Left lung (tissue), 10 donors: ENCODE data around the gene RNF6. TPM values are rescaled to one million over a fixed set of nuclear protein-coding genes. Genes with fewer than 3 reads are reported as not detected.
"Not testable (repeated sequence)": the region's sequence is repeated elsewhere in the genome, so short reads cannot be mapped to it uniquely, and the experiment has no call there.

ENCODE experiments used
- ATAC-seq: fragments of 200-7000 bp; cut with Tn5 transposase; one replicate; pipeline ENCODE4 v1.9.1; 2020; ENCODE audit warnings: moderate library complexity
- DNase-seq, 4 donors: peaks; one replicate each; pipeline ENCODE4 v3.0.0-alpha.2; 2013 to 2020
- H3K27ac ChIP-seq, 2 donors: fragments of 200-600 bp; sonication (generic) in 1 of 2; one replicate each; pipeline versions ENCODE4 v1.5.0 to v1.8.0; 2020 to 2021
- H3K27me3 ChIP-seq, 2 donors: fragments of 200-600 bp; sonication (generic) in 1 of 2; one replicate each; pipeline versions ENCODE4 v1.5.0 to v1.8.0; 2020 to 2021
- H3K36me3 ChIP-seq, 2 donors: fragments of 200-600 bp; sonication (generic) in 1 of 2; one replicate each; pipeline versions ENCODE4 v1.5.0 to v1.8.0; 2020 to 2021
- H3K4me1 ChIP-seq, 2 donors: fragments of 200-600 bp; one replicate each; pipeline ENCODE4 v1.8.0; 2021
- H3K4me3 ChIP-seq, 2 donors: fragments of 200-600 bp; sonication (generic) in 1 of 2; one replicate each; pipeline versions ENCODE4 v1.5.0 to v1.8.0; 2020 to 2021; ENCODE audit warnings: mild to moderate bottlenecking in 1 of 2
- H3K9me3 ChIP-seq, 2 donors: fragments of 200-600 bp; sonication (generic) in 1 of 2; one replicate each; pipeline versions ENCODE4 v1.5.0 to v1.8.0; 2020 to 2021
- intact Hi-C, 2 donors: fragments of 100-400 bp; cut with DNase I; formaldehyde crosslinking; loops; one replicate each; pipeline versions ENCODE4 v1.11.2 to v1.14.2; 2022
- polyA plus RNA-seq, 6 donors: library from polyadenylated mRNA; unstranded; fragments of 120-200 nt; gene quantifications; one replicate each; pipeline ENCODE4 v1.2.1, GENCODE V29; 2013; ENCODE audit not compliant: insufficient read length in 6 of 6
- total RNA-seq, 2 donors: library from RNA; stranded (reverse); fragmentation: NEBNext Ultra II Directional; extraction: Animal tissue kit (Norgen Biotek cat#: 25700); gene quantifications; one replicate each; pipeline ENCODE4 v1.2.1, GENCODE V29; 2021
- TF ChIP-seq, protein P1 (sequence below), 2 donors: fragments of 200-600 bp; sonication (generic) in 1 of 2; IDR thresholded peaks; one replicate each; pipeline versions ENCODE4 v1.5.0 to v1.8.0; 2021; ENCODE audit warnings: antibody characterized with exemption in 2 of 2
- donor health status: DM: no; HTN: yes; CAD: no.
- donor health status: DM: no; HTN: no; CAD: no.

RNF6 gene
- total and polyA plus RNA-seq, 8 donors: 24.6 to 33.1 (median 28.0) TPM

- TF ChIP-seq, protein P1, sequence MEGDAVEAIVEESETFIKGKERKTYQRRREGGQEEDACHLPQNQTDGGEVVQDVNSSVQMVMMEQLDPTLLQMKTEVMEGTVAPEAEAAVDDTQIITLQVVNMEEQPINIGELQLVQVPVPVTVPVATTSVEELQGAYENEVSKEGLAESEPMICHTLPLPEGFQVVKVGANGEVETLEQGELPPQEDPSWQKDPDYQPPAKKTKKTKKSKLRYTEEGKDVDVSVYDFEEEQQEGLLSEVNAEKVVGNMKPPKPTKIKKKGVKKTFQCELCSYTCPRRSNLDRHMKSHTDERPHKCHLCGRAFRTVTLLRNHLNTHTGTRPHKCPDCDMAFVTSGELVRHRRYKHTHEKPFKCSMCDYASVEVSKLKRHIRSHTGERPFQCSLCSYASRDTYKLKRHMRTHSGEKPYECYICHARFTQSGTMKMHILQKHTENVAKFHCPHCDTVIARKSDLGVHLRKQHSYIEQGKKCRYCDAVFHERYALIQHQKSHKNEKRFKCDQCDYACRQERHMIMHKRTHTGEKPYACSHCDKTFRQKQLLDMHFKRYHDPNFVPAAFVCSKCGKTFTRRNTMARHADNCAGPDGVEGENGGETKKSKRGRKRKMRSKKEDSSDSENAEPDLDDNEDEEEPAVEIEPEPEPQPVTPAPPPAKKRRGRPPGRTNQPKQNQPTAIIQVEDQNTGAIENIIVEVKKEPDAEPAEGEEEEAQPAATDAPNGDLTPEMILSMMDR (IDR thresholded peaks at IDR 0.05): no peak
- H3K27ac ChIP-seq: peak within 1 kb of the TSS; percentile 94 to 96
- no peaks in the 10 kb centered on the region for H3K27me3 ChIP-seq
- H3K4me3 ChIP-seq: peak within 1 kb of the TSS; percentile 90 to 94
- H3K36me3 ChIP-seq: no peaks in the 10 kb centered on the region
- peaks cover 17 to 28% of the 10 kb centered on the region in 2 donors for H3K4me1 ChIP-seq
- DNase-seq: peak; percentile 92 to 96 (median 94)
- no peaks in the 10 kb centered on the region for H3K9me3 ChIP-seq
- ATAC-seq: peak; percentile 94
- intact Hi-C loops: no loop called here
Observed at GRCh38 chr13:26253787-26254582, 31.9 kb upstream of the RNF6 start, which contains the start of gene CDK8. Gene CDK8, plus strand, starts transcription at chr13:26254129. Its CDS starts 513 bp downstream, at chr13:26254642.

GRCh38 chr13:26253262-26253786 is 31.2 kb upstream of the RNF6 start:
- Histone ChIP-seq H3K9me3 (no peaks in the 10 kb centered on the region), H3K4me3 (peak overlapping the region; percentile 90 to 94), H3K27ac (peak overlapping the region; percentile 94 to 96), H3K27me3 (no peaks in the 10 kb centered on the region), H3K4me1 (peaks cover 17 to 28% of the 10 kb centered on the region in 2 donors), H3K36me3 (no peaks in the 10 kb centered on the region)
- TF ChIP-seq, protein P1 (IDR thresholded peaks at IDR 0.05): no peak
- DNase-seq: no peak
- intact Hi-C loops: no loop called here
- no peak for ATAC-seq

- H3K27me3 ChIP-seq, intact Hi-C loops, H3K36me3 ChIP-seq, H3K9me3 ChIP-seq, ATAC-seq, H3K27ac ChIP-seq, H3K4me3 ChIP-seq, DNase-seq: not testable (repeated sequence)
- H3K4me1 ChIP-seq: peaks cover 17 to 24% of the 10 kb centered on the region in 2 donors
Observed at GRCh38 chr13:26252006-26252405, 29.9 kb upstream of the RNF6 start.

- Histone ChIP-seq H3K27ac (no peak overlapping the region), H3K4me3 (no peak overlapping the region), H3K9me3 (no peaks in the 10 kb centered on the region), H3K36me3 (no peaks in the 10 kb centered on the region), H3K4me1 (peaks cover 4 to 5% of the 10 kb centered on the region in 2 donors), H3K27me3 (no peaks in the 10 kb centered on the region)
- intact Hi-C loops: no loop called here
- DNase-seq (no peak), ATAC-seq (no peak)
- TF ChIP-seq, protein P1 (IDR thresholded peaks at IDR 0.05): no peak
Observed at GRCh38 chr13:26249551-26249950, 27.4 kb upstream of the RNF6 start.

GRCh38 chr13:26247608-26248007 is 25.5 kb upstream of the RNF6 start:
- H3K4me3 ChIP-seq: no peak overlapping the region
- H3K4me1 ChIP-seq: no peaks in the 10 kb centered on the region
- peaks cover 0 to 2% of the 10 kb centered on the region in 2 donors for H3K9me3 ChIP-seq
- no peak overlapping the region for H3K27ac ChIP-seq
- TF ChIP-seq, protein P1 (IDR thresholded peaks at IDR 0.05): no peak
- no peak for ATAC-seq
- no peak for DNase-seq
- intact Hi-C loops: no loop called here
- H3K36me3 ChIP-seq: no peaks in the 10 kb centered on the region
- H3K27me3 ChIP-seq: no peaks in the 10 kb centered on the region
